HG03060 (cell line): ENCODE measurements around the gene WDR86.

ENCODE experiments used
- ATAC-seq: cut with Tn5 transposase; IDR thresholded peaks from one replicate; pipeline ENCODE4 v1.9.1; 2021; ENCODE audit warnings: low read depth, moderate number of reproducible peaks; ENCODE audit not compliant: unreplicated experiment

WDR86 gene

GRCh38 chr7:151440799-151441445, 31.1 kb upstream of the WDR86 start:
- ATAC-seq, result no peak

GRCh38 chr7:151439855-151440798, 30.3 kb upstream of the WDR86 start, which contains the start of gene CRYGN:
Gene CRYGN (minus strand): TSS chr7:151440141. CDS start chr7:151439917, 224 bp downstream.
- ATAC-seq, result no peak

- no peak for ATAC-seq
Observed at GRCh38 chr7:151438864-151439601, 29.2 kb upstream of the WDR86 start.

GRCh38 chr7:151437866-151438516, 28.2 kb upstream of the WDR86 start:
- no peak for ATAC-seq

- ATAC-seq, result no peak
Observed at GRCh38 chr7:151437159-151437553, 27.3 kb upstream of the WDR86 start.

- no peak for ATAC-seq
Observed at GRCh38 chr7:151436446-151437158, 26.8 kb upstream of the WDR86 start.

- ATAC-seq, result no peak
Observed at GRCh38 chr7:151435971-151436370, 26.1 kb upstream of the WDR86 start.

- ATAC-seq, result no peak
Observed at GRCh38 chr7:151435103-151435916, 25.5 kb upstream of the WDR86 start.

- ATAC-seq, result no peak
Observed at GRCh38 chr7:151434549-151434948, 24.7 kb upstream of the WDR86 start.

- ATAC-seq, result no peak
Observed at GRCh38 chr7:151433721-151434400, 24.0 kb upstream of the WDR86 start.

GRCh38 chr7:151432658-151433521, 23.1 kb upstream of the WDR86 start:
- ATAC-seq, result no peak

GRCh38 chr7:151431768-151432311, 22.0 kb upstream of the WDR86 start:
- no peak for ATAC-seq

- ATAC-seq, result no peak
Observed at GRCh38 chr7:151431281-151431767, 21.5 kb upstream of the WDR86 start.

GRCh38 chr7:151430391-151431205, 20.8 kb upstream of the WDR86 start:
- no peak for ATAC-seq

GRCh38 chr7:151429560-151430331, 19.9 kb upstream of the WDR86 start:
- no peak for ATAC-seq

GRCh38 chr7:151429237-151429559, 19.4 kb upstream of the WDR86 start:
- ATAC-seq, result no peak
